Stimulated activated naive CD4-positive, alpha-beta T cell (primary cell): ENCODE results near the gene BMAL2.
A peak's percentile ranks its signal among the peaks of the same experiment; 100 is the strongest.

ENCODE experiments used
- DNase-seq, 6 experiments: peaks; one replicate each; lab custom pipeline; 2025; lab: John Stamatoyannopoulos, UW

The BMAL2 gene

DNA sequence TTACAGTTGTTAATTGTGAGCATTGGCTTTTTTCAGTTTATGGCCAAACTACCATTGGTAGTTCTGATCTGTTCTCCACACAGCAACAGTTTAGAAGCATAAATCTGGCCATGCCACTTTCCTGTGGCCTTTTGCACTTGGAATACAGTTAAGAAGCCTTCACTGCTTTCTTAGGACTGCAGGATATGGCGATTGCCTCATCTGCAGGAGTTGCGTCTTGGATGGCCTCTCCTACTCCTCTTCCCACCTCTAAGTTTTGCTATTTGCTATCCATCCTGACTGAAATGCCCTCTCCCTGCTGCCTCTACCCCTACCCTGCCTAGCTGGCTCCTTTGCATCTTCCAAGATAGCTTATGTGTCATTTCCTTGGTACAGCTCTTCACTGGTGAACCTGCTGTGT, 12.8 kb upstream of the BMAL2 start:
- no peak for DNase-seq

GRCh38 chr12:27324530-27324929, 8.1 kb upstream of the BMAL2 start:
- DNase-seq: no peak

GRCh38 chr12:27330846-27331245, 1.8 kb upstream of the BMAL2 start:
- DNase-seq: no peak

GRCh38 chr12:27331291-27331926, 1.2 kb upstream of the BMAL2 start:
- DNase-seq: no peak

DNA sequence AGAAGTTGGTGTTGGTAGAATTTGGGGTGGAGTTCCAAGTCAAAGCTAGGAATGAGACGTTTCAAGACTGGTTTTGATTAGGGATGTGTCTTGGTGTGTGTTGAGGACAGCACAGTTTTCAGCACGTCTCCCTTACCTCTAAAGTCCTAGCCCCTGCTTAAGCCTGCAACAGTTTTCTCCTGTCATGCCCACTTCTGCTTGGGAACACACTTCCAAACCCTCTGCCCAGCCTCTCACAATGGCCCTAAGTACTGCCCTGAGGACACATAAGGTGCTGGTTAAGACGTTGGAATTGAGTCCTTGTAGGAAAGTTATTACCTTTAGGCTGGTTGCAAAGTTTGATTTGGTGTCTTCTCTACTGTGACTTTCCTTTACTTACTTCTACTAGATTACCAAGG, 710 bp upstream of the BMAL2 start:
- no peak for DNase-seq

- DNase-seq: peak in 1 of 6 experiments; percentile 27
Measured at GRCh38 chr12:27332407-27332713, 276 bp upstream of the BMAL2 start.

DNA sequence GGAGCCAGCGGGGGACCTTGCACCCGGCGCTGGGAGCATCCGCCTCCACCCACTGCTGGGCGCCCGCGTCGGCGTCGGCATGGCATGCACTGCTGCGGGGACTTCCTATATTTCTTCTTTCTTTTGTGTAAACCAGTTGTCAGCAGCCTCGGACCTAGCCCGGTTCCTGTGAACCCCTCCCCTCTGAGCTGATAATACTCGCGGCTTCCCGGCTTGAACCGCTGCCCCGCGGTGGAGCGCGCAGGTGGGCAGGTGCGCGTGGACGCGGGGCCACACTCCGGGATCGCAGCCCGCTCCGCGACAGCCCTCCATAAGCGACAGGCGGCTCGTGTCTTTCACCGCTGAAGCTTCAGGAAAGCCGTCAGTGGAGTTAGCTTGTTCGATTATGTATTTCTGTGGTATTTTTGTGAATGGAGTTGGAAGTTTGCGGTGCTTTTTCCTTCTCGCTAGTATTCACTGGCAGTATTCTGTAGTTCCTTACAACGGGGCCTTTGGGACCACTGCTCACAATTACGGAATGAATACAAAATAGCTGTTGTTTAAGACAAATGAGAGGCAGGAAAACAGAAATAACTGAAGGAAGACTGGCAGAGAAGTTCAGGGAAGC, 870 bp downstream of the BMAL2 start:
- peak in 2 of 6 experiments; percentile 18 to 25 for DNase-seq

DNA sequence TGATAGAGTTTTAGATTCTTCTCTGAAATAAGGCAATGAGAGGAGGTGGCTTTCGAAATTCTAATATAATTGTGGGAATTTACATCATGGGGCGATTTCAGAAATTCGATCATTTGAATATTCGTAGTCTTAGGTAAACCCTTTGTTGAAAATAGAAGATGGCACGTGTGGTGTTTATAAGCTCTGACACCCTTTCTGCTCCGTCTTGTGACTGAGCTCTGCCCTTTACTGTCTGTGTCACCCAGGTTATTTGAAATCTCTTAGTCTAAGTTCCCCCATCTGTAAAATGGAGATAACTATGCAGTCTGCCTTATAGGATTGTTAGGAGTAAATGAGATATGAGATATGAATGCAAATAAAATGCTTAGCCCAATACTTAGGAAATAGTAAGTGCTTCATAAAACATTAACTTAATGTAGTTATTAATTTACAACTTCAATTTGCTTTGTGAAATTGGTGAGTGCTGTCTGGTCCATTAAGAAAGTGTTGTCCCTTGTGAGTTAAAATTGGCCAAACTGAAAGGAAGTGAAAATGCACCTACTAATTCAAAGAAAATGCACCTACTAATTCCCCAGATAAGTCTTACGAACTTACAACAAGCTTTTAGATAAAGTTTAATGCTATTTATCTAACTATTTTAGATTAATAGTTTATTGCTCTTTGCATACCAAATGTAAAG, 1.5 kb downstream of the BMAL2 start:
- DNase-seq: no peak

- no peak for DNase-seq
Measured at GRCh38 chr12:27334721-27335082, 2.1 kb downstream of the BMAL2 start.

DNA sequence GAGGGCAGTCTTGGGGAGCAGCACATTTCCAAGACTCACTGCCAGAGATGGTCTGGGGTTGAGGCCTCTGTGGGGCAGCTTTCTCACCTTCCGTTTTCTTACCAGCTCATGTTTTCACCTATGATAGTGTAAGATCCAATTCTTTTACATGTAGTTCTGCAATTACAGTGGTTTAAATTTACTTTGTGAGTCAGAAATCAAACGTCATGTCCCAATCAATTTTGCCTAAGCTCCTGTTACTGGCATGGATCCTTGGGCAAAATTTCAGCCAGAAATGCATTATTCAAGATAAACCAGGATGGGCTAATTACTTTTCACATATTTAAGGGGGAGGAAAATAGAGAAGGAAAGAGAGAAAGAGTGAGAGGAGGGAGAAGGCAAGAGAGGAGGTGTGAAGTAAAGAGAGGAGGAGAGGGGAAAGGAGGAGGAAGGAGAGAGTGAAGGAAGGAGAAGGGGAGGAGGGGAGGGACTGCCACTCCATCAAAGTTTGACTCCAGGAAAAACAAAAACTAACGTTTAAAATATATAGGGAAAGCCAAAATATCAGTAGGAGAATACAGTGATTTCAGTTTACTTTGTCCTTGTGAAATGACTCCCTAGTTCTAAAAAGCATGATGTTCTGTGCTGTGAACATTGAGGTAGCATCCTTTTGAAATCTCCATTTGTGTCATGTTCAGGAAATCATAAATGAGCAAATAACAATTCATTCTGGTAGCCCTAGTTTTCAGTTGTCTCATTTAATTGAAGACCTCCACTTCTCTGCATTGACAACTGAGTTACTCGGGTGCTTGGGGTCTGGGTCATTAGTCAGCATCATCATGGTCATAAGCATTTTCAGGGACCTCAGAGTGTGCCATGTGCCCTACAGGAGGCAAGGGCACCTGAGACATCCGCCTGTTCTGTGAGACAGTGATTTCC, 3.0 kb downstream of the BMAL2 start:
- DNase-seq: no peak

- DNase-seq: no peak
Measured at GRCh38 chr12:27336282-27336653, 3.6 kb downstream of the BMAL2 start.

- no peak for DNase-seq
Measured at GRCh38 chr12:27337376-27337775, 4.7 kb downstream of the BMAL2 start.

DNA sequence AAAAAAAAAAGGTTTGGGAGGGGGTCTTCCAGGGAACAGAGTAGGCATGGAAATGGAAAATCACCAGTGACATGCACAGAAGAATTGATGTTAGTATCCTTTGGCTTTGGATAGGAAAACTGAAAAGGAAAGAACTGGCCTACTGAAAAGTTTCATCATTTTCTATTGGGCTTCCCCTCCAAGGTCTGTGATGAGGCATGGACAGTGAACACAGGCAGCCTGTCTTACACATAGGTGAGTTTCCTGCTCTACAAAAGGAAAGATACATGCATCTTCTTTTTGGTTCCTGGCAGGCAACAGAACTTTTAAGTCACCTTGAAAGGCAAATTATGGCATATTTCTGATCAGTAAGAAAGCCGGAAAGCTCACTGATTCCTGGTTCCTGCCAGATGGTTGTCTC, 5.8 kb downstream of the BMAL2 start:
- no peak for DNase-seq

GRCh38 chr12:27340971-27341370, 8.3 kb downstream of the BMAL2 start:
- DNase-seq: no peak

GRCh38 chr12:27342536-27342935, 9.9 kb downstream of the BMAL2 start:
- no peak for DNase-seq

DNA sequence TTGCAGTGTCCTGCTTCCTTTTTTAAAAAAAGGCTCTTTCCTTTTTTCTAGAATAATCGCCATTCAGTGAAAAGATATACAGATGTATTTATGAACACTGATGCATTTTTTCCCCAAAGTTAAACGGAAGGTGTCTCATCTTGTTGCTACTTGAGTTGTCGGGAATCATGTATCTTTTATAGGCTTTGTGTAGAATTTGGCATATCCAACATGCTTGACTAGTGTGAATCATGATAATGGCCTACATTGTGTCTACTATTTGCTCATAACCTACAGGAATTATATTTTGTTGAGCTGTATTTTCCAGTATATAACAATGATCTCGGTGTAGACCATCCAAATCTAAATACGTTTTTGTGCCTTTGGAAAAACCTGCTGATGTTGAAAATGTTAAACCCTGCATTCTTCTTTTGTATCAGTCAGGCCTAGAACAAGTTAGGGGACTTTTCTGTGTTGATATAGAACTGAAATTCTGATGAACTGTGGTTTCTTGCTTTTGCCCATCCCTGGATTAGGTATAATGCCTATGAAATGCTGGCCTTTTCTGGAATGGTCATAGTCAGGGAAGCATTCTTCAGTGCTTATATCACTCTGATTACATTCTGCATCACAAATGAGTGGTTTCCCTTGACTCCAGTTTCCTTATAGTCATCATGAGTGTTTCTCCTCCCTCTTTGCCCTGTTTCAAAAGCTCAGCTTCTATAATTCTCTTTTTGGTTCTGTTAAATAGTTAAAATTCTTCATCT, 10.8 kb downstream of the BMAL2 start:
- DNase-seq: no peak

DNA sequence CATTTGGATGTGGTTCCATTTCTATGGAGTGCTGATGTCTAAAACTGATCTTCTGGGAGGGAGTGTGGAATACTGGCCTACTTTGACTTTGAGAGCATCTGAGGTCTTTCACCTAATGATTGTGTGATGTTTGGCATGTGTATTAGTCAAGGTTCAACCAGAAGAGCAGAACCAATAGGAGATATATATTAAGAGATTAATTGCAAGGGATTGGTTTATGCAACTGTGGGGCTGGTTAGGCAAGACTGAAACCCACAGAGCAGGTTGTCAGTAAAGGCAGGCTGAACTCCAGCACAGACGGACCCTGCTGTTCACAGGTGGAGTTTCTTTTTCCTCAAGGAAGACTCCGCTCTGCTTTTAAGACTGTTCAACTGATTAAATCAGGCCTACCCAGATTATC, 11.6 kb downstream of the BMAL2 start:
- DNase-seq: no peak

GRCh38 chr12:27344760-27345159, 12.1 kb downstream of the BMAL2 start:
- no peak for DNase-seq

DNA sequence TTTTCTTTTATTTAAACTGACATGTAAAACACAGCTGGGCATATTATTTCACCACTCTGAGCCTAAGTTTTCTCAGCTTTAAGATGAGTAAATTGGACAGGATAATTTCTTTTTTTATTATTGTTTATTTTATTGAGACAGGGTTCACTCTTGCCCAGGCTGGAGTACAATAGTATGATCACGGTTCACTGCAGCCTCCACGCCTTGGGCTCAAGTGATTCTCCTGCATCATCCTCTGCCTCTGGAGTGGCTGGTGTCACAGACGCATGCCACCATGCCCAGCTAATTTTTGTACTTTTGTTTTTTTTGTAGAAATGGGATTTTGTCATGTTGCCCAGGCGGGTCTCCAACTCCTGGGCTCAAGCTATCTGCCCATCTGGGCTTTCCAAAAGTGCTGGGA, 12.7 kb downstream of the BMAL2 start:
- DNase-seq: no peak

GRCh38 chr12:27347779-27348178, 15.1 kb downstream of the BMAL2 start:
- no peak for DNase-seq

GRCh38 chr12:27351476-27351875, 18.8 kb downstream of the BMAL2 start:
- DNase-seq: no peak

DNA sequence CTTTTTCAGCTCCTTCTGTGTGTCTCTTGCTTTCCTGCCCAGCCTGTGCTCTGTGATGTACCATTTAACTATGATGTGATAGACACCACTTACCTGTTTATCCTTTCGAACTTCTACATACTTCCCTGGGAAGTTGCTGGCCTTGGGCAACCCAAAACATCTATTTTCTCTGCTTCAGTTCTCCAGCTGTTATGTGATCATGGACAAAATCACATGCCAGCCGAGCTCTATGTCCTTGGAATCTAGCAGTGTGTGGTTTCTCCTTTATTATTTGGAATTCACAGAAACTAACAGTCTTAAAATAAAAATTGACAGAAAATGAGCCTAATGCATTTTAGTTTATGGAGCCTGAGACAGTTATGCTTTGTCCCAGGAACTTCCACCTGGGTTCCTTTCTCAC, 22.9 kb downstream of the BMAL2 start:
- no peak for DNase-seq
